Activated naive CD4-positive, alpha-beta T cell treated with anti-CD3 and anti-CD28 coated beads, Interleukin-2, amount 10 ng/mL, durations not matched to agents 7 days and 5 days (primary cell): ENCODE data around the gene POLRMT.
A peak's percentile ranks its signal among the peaks of the same experiment; 100 is the strongest.

Source experiments
- CTCF ChIA-PET: fragments of 350-600 bp; sonication (Branson Sonifier 250); formaldehyde crosslinking; loops from one replicate; lab custom pipeline; 2021; ENCODE audit warnings: antibody characterized with exemption; lab: Charles Lee
- DNase-seq: peaks from one replicate; pipeline ENCODE4 v3.0.0-alpha.2; 2020
- H3K27ac Mint-ChIP-seq: one replicate; pipeline ENCODE4 v1.8.0; 2021; ENCODE audit warnings: mild to moderate bottlenecking, moderate library complexity, mixed read lengths
- H3K27me3 Mint-ChIP-seq: one replicate; pipeline ENCODE4 v1.8.0; 2021; ENCODE audit warnings: mild to moderate bottlenecking, mixed read lengths
- H3K36me3 Mint-ChIP-seq: one replicate; pipeline ENCODE4 v1.8.0; 2021; ENCODE audit warnings: mixed read lengths
- H3K4me1 Mint-ChIP-seq: one replicate; pipeline ENCODE4 v1.8.0; 2021; ENCODE audit warnings: mixed read lengths
- H3K4me3 Mint-ChIP-seq: one replicate; pipeline ENCODE4 v1.8.0; 2021; ENCODE audit warnings: mild to moderate bottlenecking, moderate library complexity, mixed read lengths
- H3K9me3 Mint-ChIP-seq: one replicate; pipeline ENCODE4 v1.8.0; 2021; ENCODE audit warnings: mixed read lengths

POLRMT gene

DNA sequence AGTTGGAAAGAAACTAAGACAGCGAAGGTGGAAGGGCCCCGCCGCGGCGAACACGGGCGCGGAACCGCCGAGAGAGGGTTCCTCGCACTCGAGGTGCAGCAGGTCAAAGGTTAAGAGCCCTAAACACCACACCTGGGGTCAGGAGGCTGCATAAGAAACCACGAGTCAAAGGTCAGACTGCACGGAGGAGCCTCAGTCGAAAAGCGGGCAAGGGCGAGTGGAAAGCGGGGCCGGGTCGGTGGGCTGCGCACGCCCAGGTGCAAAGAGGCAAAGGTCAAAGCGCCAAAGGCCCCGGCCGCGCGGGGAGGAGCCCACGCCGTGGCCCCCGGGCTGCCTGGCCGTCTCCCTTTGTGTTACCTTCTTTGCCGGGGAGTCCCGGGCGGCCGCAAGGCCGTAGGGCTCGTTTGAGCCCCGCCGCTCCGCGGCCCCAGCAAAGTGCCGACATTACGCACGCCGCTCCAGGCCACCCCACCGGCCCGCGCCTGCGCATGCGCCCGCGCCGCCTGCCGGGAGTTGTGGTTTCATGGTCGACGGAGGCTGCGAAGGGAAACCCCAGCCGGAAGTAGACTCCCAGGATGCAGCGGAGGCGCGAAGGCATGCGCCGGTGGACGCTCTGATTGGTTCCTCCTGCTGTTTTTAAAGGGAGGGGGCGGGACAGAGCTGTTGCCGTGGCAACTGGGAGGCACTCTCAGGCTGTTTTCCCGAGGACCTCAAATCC lies at the start of gene POLRMT:
TSS of gene POLRMT (minus strand) at position 470 of the 718 bp plus-strand sequence. CDS start at position 445, 25 bp downstream.
- Mint-ChIP-seq H3K9me3 (no peaks in the 10 kb centered on the region), H3K4me3 (peak within 1 kb of the TSS; percentile 97), H3K27me3 (peaks cover 15% of the 10 kb centered on the region), H3K36me3 (peaks cover 23% of the 10 kb centered on the region), H3K27ac (peak within 1 kb of the TSS; percentile 92), H3K4me1 (peaks cover 44% of the 10 kb centered on the region)
- DNase-seq, result peak; percentile 98
- CTCF ChIA-PET, result no interaction called here

DNA sequence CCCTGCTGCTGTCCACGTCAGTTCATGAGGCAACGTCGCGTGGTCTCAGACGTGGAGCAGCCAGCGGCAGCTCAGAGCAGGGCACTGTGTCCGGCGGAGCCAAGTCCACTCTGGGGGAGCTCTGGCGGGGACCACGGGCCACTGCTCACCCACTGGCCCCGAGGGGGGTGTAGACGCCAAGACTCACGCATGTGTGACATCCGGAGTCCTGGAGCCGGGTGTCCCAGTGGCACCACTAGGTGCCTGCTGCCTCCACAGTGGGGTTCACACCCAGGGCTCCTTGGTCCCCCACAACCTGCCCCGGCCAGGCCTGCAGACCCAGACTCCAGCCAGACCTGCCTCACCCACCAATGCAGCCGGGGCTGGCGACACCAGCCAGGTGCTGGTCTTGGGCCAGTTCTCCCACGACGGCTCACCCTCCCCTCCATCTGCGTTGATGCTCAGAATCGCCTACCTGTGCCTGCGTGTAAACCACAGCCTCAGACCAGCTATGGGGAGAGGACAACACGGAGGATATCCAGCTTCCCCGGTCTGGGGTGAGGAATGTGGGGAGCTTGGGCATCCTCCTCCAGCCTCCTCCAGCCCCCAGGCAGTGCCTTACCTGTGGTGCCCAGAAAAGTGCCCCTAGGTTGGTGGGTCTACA lies 49.5 kb upstream of the POLRMT start:
- peaks cover 16% of the 10 kb centered on the region for H3K27me3 Mint-ChIP-seq
- H3K4me3 Mint-ChIP-seq, result no peak overlapping the region
- no peak for DNase-seq
- H3K27ac Mint-ChIP-seq, result no peak overlapping the region
- H3K36me3 Mint-ChIP-seq, result no peaks in the 10 kb centered on the region
- CTCF ChIA-PET, result no interaction called here
- peaks cover 9% of the 10 kb centered on the region for H3K4me1 Mint-ChIP-seq
- no peaks in the 10 kb centered on the region for H3K9me3 Mint-ChIP-seq

DNA sequence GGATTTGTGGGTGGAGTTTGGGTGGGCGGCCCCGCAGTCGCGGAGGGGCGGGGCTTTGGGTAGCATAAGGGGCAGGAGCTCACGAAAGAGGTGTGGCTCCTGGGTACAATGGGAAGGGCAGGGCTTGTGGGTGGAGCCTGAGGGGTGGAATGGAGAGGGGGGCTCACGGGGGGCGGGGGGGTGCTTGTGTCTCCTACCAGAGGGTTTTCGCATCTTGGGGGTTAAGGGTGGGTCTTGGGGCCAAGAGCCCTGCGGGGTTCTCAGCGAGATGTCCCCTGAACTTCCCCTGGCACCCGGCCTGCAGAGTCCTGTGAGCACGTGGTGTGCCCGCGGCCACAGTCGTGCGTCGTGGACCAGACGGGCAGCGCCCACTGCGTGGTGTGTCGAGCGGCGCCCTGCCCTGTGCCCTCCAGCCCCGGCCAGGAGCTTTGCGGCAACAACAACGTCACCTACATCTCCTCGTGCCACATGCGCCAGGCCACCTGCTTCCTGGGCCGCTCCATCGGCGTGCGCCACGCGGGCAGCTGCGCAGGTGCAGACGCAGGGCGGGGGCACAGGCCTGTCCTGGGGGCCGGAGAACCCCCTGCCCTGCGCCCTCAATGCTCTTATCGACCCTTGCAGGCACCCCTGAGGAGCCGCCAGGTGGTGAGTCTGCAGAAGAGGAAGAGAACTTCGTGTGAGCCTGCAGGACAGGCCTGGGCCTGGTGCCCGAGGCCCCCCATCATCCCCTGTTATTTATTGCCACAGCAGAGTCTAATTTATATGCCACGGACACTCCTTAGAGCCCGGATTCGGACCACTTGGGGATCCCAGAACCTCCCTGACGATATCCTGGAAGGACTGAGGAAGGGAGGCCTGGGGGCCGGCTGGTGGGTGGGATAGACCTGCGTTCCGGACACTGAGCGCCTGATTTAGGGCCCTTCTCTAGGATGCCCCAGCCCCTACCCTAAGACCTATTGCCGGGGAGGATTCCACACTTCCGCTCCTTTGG lies 48.0 kb upstream of the POLRMT start:
- Mint-ChIP-seq H3K36me3 (no peaks in the 10 kb centered on the region), H3K4me3 (peak overlapping the region; percentile 78), H3K27ac (peak overlapping the region; percentile 99), H3K9me3 (no peaks in the 10 kb centered on the region), H3K27me3 (peaks cover 31% of the 10 kb centered on the region), H3K4me1 (peaks cover 9% of the 10 kb centered on the region)
- peak; percentile 92 for DNase-seq
- CTCF ChIA-PET, result no interaction called here

DNA sequence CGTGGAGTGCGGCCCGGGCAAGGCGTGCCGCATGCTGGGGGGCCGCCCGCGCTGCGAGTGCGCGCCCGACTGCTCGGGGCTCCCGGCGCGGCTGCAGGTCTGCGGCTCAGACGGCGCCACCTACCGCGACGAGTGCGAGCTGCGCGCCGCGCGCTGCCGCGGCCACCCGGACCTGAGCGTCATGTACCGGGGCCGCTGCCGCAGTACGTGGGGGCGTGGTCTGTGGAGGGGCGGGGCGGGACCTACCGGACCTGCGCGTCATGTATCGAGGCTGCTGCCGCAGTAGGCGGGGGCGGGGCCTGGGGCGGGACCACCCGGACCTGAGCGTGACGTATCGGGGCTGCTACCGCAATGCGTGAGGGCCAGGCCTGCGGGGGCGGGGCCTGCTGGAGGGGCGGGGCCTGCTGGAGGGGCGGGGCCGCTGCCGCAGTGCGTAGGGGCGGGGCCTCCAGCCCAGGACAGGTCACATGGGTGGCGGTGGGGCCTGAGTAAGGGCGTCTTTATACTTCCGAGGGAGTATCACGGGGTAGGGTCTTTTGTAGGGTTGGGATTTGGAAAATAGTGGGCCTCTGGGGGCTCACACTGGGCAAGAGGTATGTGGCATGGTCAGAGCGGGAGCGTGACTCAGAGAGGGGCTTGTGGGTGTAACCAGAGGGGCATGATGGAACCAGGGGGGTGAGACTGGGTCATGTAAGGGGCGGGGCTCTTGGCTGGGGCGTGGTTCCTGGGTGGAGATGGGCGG lies 47.1 kb upstream of the POLRMT start:
- Mint-ChIP-seq H3K9me3 (no peaks in the 10 kb centered on the region), H3K36me3 (no peaks in the 10 kb centered on the region), H3K27ac (peak overlapping the region; percentile 99), H3K4me3 (peak overlapping the region; percentile 78), H3K4me1 (peaks cover 9% of the 10 kb centered on the region), H3K27me3 (peaks cover 40% of the 10 kb centered on the region)
- DNase-seq, result peak; percentile 100
- CTCF ChIA-PET, result interaction anchor here (0.6 to 1.5 kb wide), 2 partner anchors 17 to 1350 kb away, joined by 5 to 6 read pairs; partner anchors contain the start of gene RNF126

DNA sequence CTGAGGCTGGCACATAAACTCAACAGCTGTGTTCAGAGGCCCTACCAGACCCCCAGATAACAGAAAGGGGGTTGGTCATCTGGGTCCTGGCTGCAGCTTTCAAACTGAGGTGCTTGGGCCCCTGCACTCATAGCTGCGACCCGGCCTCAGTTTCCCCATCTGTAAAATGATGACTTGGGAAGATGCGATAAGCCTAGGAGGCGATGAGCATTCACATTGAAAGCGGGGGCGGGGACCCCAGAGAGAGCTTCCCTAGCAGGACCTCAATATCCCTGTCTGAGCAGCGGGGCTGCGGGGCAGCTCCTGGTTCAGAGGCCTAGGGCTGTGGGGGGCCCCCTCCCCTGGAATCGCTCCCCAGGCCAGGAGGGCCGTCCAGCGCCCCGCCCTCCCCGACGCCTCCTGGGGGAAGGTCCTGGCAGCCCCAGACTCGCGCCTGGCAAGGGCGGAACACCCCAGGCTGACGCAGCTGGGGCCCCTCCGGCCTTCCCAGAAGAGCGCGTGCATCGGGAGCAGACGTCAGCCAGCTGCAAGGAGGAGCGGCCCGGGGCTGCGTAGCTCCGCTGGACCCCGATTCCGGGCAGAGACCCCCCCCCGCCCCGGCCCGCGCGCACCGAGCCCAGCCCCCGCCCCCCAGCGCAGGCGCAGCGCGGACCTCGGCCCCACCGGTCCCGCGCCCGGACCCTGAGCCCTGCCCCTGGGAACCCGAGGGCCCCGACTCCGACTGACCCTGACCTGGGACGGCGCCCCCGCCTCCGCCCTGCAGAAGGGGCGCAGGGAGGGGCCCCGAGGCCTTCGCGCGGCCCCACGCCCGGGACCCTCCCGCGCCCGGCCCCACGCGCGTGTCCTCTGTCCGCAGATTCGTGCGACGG lies 46.3 kb upstream of the POLRMT start:
- CTCF ChIA-PET, result interaction anchor here (0.6 to 1.5 kb wide), 4 partner anchors 16 to 1351 kb away, joined by 3 to 6 read pairs (median 4); partner anchors contain the start of gene RNF126
- Mint-ChIP-seq H3K27ac (no peak overlapping the region), H3K27me3 (peaks cover 48% of the 10 kb centered on the region), H3K4me3 (peak overlapping the region; percentile 78), H3K36me3 (no peaks in the 10 kb centered on the region), H3K4me1 (peaks cover 12% of the 10 kb centered on the region), H3K9me3 (no peaks in the 10 kb centered on the region)
- peak; percentile 62 for DNase-seq

- Mint-ChIP-seq H3K27ac (no peak overlapping the region), H3K9me3 (no peaks in the 10 kb centered on the region), H3K27me3 (peaks cover 56% of the 10 kb centered on the region), H3K4me1 (peaks cover 12% of the 10 kb centered on the region), H3K36me3 (no peaks in the 10 kb centered on the region), H3K4me3 (peak overlapping the region; percentile 72)
- no peak for DNase-seq
- CTCF ChIA-PET, result interaction anchor here (0.7 to 0.8 kb wide), 2 partner anchors 20 to 95 kb away, joined by 3 read pairs; no protein-coding TSS in a partner anchor
Observed at GRCh38 chr19:678791-679388, 45.6 kb upstream of the POLRMT start.

DNA sequence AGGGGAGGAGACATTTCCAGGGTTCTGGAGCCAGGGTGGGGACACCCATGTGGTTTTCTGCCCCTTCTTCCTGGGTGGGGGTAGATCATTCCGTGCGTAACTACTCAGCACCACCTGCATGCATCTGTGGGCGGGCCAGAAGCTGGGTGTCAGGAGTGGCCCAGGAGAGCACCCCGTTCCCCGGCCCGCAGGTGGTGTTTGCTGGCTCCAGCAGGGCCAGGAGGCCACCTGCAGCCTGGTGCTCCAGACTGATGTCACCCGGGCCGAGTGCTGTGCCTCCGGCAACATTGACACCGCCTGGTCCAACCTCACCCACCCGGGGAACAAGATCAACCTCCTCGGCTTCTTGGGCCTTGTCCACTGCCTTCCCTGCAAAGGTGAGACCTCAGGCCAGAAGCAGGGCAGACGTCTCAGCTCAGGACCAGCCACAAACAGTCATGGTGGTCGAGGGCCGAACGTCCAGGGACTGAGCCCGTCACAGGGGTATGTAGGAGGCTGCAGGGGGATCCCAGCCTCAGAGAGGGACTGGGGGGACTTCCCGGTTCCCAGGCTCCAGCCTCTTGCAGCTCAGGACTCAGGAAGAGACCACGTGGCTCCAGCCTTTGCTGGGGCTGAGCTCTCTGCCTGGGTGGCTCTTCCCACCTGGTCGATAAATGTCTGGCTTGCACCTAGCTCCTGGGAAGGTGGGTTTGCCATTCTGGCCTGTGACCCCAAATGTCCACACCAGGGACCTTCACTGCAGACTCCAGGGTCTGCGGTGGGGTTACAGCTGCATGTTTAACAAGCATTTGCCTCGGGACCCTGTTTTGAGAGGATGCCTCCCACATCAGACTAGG lies 44.5 kb upstream of the POLRMT start:
- CTCF ChIA-PET, result no interaction called here
- H3K27me3 Mint-ChIP-seq, result peaks cover 66% of the 10 kb centered on the region
- H3K27ac Mint-ChIP-seq, result no peak overlapping the region
- H3K36me3 Mint-ChIP-seq, result no peaks in the 10 kb centered on the region
- DNase-seq, result no peak
- peaks cover 12% of the 10 kb centered on the region for H3K4me1 Mint-ChIP-seq
- no peaks in the 10 kb centered on the region for H3K9me3 Mint-ChIP-seq
- peak overlapping the region; percentile 21 for H3K4me3 Mint-ChIP-seq

DNA sequence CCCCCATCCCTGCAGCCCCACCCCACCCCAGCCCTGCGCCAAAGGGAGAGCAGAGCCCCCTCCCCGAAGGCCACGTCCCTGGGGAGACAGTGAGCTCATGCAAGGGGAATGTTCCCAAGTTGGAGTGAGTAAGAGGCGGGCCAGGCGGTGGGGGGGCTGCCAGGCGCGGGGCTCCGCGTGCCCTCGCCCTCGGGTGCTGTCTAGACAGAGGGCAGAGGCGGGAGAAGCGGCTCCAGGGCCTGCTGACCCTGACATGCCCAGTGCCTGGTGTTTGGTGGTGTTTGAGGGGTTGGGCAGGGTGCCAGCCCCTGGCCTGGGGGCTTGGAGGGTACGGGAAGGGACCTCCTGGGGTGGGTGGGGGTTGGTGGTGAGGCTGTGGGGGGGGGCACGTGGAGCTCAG lies 43.9 kb upstream of the POLRMT start:
- CTCF ChIA-PET, result no interaction called here
- no peak overlapping the region for H3K4me3 Mint-ChIP-seq
- H3K9me3 Mint-ChIP-seq, result no peaks in the 10 kb centered on the region
- H3K36me3 Mint-ChIP-seq, result no peaks in the 10 kb centered on the region
- H3K27ac Mint-ChIP-seq, result no peak overlapping the region
- H3K4me1 Mint-ChIP-seq, result peaks cover 12% of the 10 kb centered on the region
- DNase-seq, result no peak
- H3K27me3 Mint-ChIP-seq, result peaks cover 72% of the 10 kb centered on the region

GRCh38 chr19:676339-677105 lies 43.2 kb upstream of the POLRMT start, which contains the start of gene FSTL3:
TSS of gene FSTL3 (plus strand) at chr19:676392. CDS start at chr19:676424, 32 bp downstream.
- CTCF ChIA-PET, result no interaction called here
- Mint-ChIP-seq H3K36me3 (no peaks in the 10 kb centered on the region), H3K4me1 (peaks cover 12% of the 10 kb centered on the region), H3K4me3 (no peak within 1 kb of the TSS), H3K27ac (no peak within 1 kb of the TSS), H3K9me3 (no peaks in the 10 kb centered on the region), H3K27me3 (peaks cover 74% of the 10 kb centered on the region)
- DNase-seq, result no peak

- Mint-ChIP-seq H3K27ac (no peak overlapping the region), H3K27me3 (peaks cover 79% of the 10 kb centered on the region), H3K4me3 (no peak overlapping the region), H3K9me3 (no peaks in the 10 kb centered on the region), H3K4me1 (peaks cover 12% of the 10 kb centered on the region), H3K36me3 (no peaks in the 10 kb centered on the region)
- DNase-seq, result no peak
- CTCF ChIA-PET, result no interaction called here
Observed at GRCh38 chr19:676007-676338, 42.6 kb upstream of the POLRMT start.
